ENCODE results near the gene XPNPEP1. TPM values are rescaled to one million over a fixed set of nuclear protein-coding genes. Genes with fewer than 3 reads are reported as not detected.

The XPNPEP1 gene
- total and polyA plus RNA-seq, 2 of the 4 experiments (the other 2 are of a cell fraction) = 164 to 311 TPM

Small RNA genes within 50 kb of the gene (microRNA-seq; reads per million reads assigned to microRNA genes)
- not detected for gene RNU4-5P (ENCODE audit: insufficient read depth, insufficient read length)

Small RNA genes within 50 kb of the gene (small RNA-seq; reads per million reads assigned to genes)
- gene RNU4-5P = 0 to 4.8 (median 0) reads per million in 5 experiments

Other genes with a start within 250 kb of the XPNPEP1 start
- 137 and 212 TPM in 2 replicates for gene ADD3, start 84.5 kb upstream of the XPNPEP1 start, total RNA-seq (2012; rRNA removed)
- gene ADD3, start 84.5 kb upstream of the XPNPEP1 start, polyA plus RNA-seq (2012; rRNA removed) = 138 and 153 TPM in 2 replicates

Data from IMR-90 (cell line).